Activated T-helper 1 cell treated with anti-CD3 and anti-CD28 coated beads, Interleukin-12 subunit alpha, Interleukin-12 subunit beta, Interleukin-2, Interleukin-4 antibody, amounts not matched to agents 30 ng/mL and 10 ng/mL and 1 ng/mL, durations not matched to agents 14 hours and 24 hours and 36 hours (primary cell): ENCODE data around the gene ESRRA. TPM values are rescaled to one million over a fixed set of nuclear protein-coding genes. Genes with fewer than 3 reads are reported as not detected.
"Not testable (repeated sequence)": the region's sequence is repeated elsewhere in the genome, so short reads cannot be mapped to it uniquely, and the experiment has no call there.

ENCODE experiments used
- DNase-seq: peaks from one replicate; pipeline ENCODE4 v3.0.0; 2021; ENCODE audit warnings: low spot score
- H3K27ac Mint-ChIP-seq: one replicate; pipeline ENCODE4 v1.8.0; 2021; ENCODE audit warnings: mild to moderate bottlenecking, mixed read lengths
- H3K27me3 Mint-ChIP-seq: one replicate; pipeline ENCODE4 v1.8.0; 2022; ENCODE audit warnings: mild to moderate bottlenecking, moderate library complexity, mixed read lengths; ENCODE audit not compliant: insufficient read depth
- H3K36me3 Mint-ChIP-seq: one replicate; pipeline ENCODE4 v1.8.0; 2021; ENCODE audit warnings: low read depth, mixed read lengths
- H3K4me1 Mint-ChIP-seq: one replicate; pipeline ENCODE4 v1.8.0; 2021; ENCODE audit warnings: low read depth, mixed read lengths
- H3K4me3 Mint-ChIP-seq: one replicate; pipeline ENCODE4 v1.8.0; 2021; ENCODE audit warnings: mild to moderate bottlenecking, moderate library complexity, mixed read lengths
- H3K9me3 Mint-ChIP-seq: one replicate; pipeline ENCODE4 v1.8.0; 2021; ENCODE audit warnings: mixed read lengths
- intact Hi-C: fragments of 100-400 bp; cut with micrococcal nuclease; formaldehyde crosslinking; loops from one replicate; pipeline ENCODE4 v1.15.1; 2024
- total RNA-seq: library from RNA; stranded (reverse); gene quantifications from 2 replicates; pipeline ENCODE4 v1.2.3, GENCODE V29; 2022

Gene ESRRA
- total RNA-seq, 1 donor from 2014 or later = 64.4 TPM

DNA sequence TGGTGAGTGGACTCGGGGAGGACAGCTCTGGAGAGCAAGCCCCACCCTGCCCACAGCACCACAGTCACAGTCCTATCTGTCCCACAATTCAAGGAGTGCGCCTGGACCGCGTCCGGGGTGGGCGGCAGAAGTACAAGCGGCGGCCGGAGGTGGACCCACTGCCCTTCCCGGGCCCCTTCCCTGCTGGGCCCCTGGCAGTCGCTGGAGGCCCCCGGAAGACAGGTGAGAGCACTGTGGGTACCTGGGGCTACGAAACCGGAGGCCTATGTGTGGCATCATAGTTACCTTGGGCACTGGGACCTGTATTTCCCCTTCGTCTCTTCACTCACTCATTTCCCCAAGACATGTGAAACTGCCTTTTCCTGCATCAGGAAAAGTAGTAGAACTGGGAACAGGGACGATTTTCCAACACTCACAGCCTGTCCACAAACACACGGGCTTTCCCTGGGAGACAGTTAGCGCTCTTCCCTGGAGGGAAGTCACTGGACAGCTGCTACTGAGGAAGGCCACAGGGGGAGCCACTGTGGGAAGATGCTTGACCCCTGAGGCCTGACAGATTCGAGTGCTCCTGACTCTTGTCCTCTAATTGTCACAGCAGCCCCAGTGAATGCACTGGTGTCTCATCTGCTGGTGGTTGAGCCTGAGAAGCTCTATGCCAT is 9.0 kb downstream of the ESRRA start:
- Mint-ChIP-seq H3K27ac (no peak overlapping the region), H3K27me3 (no peaks in the 10 kb centered on the region), H3K4me1 (peaks cover 17% of the 10 kb centered on the region), H3K4me3 (no peak overlapping the region), H3K36me3 (peaks cover 21% of the 10 kb centered on the region), H3K9me3 (no peaks in the 10 kb centered on the region)
- intact Hi-C loops = no loop called here
- DNase-seq = no peak

DNA sequence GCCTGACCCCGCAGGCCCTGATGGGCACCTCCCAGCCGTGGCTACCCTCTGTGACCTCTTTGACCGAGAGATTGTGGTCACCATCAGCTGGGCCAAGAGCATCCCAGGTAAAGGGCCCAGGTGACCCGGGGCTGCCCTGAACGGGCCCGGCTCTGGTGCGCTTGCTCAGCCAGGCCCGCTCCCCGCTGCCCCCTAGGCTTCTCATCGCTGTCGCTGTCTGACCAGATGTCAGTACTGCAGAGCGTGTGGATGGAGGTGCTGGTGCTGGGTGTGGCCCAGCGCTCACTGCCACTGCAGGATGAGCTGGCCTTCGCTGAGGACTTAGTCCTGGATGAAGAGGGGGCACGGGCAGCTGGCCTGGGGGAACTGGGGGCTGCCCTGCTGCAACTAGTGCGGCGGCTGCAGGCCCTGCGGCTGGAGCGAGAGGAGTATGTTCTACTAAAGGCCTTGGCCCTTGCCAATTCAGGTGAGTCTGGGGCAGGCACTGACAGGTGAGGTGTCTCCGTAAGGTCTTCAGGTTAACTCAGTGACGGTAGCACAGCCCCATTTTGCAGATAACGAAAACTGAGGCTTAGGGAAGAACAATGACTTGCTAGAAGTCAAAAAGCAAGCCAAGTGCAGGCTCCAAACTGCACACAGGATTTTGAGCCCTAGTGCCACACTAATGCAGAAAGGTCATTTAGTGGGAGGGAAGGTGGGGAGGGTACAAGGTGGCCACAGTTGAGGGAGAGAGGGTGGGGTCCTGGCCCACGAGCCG is 9.7 kb downstream of the ESRRA start:
- Mint-ChIP-seq H3K4me1 (peaks cover 24% of the 10 kb centered on the region), H3K27ac (no peak overlapping the region), H3K36me3 (peaks cover 21% of the 10 kb centered on the region), H3K27me3 (no peaks in the 10 kb centered on the region), H3K4me3 (peak overlapping the region; percentile 45), H3K9me3 (no peaks in the 10 kb centered on the region)
- intact Hi-C loops = loop anchor here (5.0 kb wide), 1 partner anchor 328 kb away; the partner anchor contains the start of gene OTUB1
- DNase-seq = no peak

DNA sequence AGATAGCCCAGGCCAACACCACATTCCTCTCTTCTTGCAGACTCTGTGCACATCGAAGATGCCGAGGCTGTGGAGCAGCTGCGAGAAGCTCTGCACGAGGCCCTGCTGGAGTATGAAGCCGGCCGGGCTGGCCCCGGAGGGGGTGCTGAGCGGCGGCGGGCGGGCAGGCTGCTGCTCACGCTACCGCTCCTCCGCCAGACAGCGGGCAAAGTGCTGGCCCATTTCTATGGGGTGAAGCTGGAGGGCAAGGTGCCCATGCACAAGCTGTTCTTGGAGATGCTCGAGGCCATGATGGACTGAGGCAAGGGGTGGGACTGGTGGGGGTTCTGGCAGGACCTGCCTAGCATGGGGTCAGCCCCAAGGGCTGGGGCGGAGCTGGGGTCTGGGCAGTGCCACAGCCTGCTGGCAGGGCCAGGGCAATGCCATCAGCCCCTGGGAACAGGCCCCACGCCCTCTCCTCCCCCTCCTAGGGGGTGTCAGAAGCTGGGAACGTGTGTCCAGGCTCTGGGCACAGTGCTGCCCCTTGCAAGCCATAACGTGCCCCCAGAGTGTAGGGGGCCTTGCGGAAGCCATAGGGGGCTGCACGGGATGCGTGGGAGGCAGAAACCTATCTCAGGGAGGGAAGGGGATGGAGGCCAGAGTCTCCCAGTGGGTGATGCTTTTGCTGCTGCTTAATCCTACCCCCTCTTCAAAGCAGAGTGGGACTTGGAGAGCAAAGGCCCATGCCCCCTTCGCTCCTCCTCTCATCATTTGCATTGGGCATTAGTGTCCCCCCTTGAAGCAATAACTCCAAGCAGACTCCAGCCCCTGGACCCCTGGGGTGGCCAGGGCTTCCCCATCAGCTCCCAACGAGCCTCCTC is 10.6 kb downstream of the ESRRA start:
- peak overlapping the region; percentile 94 for H3K4me3 Mint-ChIP-seq
- H3K4me1 Mint-ChIP-seq = peaks cover 30% of the 10 kb centered on the region
- intact Hi-C loops = loop anchor here (5.0 kb wide), 1 partner anchor 329 kb away; the partner anchor contains the start of gene OTUB1

DNA sequence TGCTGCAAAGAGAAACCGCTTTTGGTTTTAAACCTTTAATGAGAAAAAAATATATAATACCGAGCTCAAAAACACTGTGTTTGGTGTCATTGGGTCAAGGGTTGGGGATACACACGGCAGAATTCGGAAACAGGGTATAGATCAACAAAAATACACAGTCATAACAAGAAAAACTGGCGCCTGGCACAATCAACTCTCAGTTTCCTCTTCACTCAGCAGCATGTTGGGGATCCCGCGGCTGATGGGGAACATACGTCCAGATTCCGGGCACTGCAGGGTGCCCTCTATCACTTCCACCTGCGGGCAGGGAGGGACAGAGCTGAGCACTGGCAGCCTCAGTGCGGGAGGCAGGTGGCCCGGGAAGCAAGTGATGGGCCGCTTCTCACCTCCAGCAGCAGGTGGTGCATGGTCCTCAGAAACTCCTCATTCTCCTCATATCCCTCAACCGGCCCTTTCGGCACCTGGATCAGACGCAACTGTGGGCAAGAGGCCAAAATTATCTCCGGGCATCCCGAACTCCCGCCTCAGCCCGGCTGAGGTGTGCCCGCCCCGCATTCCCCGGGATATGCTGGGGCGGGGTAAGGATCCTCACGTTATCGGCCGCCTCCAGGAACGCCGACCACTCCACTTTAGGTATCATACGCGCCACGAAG is 11.5 kb downstream of the ESRRA start:
- peak overlapping the region; percentile 94 for H3K4me3 Mint-ChIP-seq
- H3K4me1 Mint-ChIP-seq = peaks cover 34% of the 10 kb centered on the region
- no peaks in the 10 kb centered on the region for H3K9me3 Mint-ChIP-seq
- no peaks in the 10 kb centered on the region for H3K27me3 Mint-ChIP-seq
- H3K27ac Mint-ChIP-seq = peak overlapping the region; percentile 100
- no peak for DNase-seq
- peaks cover 31% of the 10 kb centered on the region for H3K36me3 Mint-ChIP-seq
- intact Hi-C loops = loop anchor here (1.0 to 5.0 kb wide), 7 partner anchors 11 to 462 kb away; partner anchors contain the start of genes ESRRA, FKBP2, OTUB1 and RPS6KA4

More for the DNA sequence above, 10.6 kb downstream of the ESRRA start:
- not testable (repeated sequence) for H3K9me3 Mint-ChIP-seq, DNase-seq, H3K27me3 Mint-ChIP-seq
- Mint-ChIP-seq H3K27ac (peak overlapping the region; percentile 100), H3K36me3 (peaks cover 25% of the 10 kb centered on the region)

DNA sequence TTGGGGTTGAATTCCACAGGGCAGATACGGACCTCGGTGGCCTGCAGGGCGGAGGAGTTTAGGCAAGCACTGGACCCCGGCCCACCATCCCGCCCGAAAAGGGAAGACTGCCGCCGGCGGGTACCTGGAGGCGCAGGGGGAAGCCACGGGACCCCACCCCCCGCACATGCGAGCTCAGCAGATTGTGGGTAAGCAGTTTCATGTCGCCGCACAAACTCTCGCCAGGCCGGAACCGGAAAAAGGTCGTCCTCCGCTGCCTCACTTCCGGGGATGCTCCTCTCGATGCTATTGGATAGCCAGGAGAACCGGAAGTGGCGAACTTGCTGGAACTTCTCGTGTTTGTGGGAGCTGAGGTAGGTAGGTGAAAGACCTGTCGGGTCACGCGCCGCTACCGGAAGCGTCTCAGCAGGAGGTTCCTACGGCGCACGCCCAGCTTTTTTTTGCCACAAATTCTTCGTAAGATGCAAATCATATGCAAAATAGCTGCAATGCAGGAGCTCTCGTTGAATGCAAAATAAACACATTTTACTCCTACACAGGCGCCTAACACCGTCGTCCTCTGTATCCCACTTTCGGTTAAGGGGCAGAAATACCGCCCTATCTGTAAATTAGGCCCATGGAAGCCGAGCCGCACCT is 12.1 kb downstream of the ESRRA start, which contains the start of gene TRMT112:
TSS of gene TRMT112 (minus strand) at position 235 of the 636 bp plus-strand sequence. CDS start at position 202, 33 bp downstream.
- peak within 1 kb of the TSS; percentile 94 for H3K4me3 Mint-ChIP-seq
- peaks cover 31% of the 10 kb centered on the region for H3K36me3 Mint-ChIP-seq
- no peaks in the 10 kb centered on the region for H3K27me3 Mint-ChIP-seq
- intact Hi-C loops = loop anchor here (1.0 to 5.0 kb wide), 7 partner anchors 12 to 461 kb away; partner anchors contain the start of genes ESRRA, FKBP2, OTUB1 and RPS6KA4
- peak; percentile 97 for DNase-seq
- H3K27ac Mint-ChIP-seq = peak within 1 kb of the TSS; percentile 100
- H3K9me3 Mint-ChIP-seq = no peaks in the 10 kb centered on the region
- H3K4me1 Mint-ChIP-seq = peaks cover 34% of the 10 kb centered on the region

DNA sequence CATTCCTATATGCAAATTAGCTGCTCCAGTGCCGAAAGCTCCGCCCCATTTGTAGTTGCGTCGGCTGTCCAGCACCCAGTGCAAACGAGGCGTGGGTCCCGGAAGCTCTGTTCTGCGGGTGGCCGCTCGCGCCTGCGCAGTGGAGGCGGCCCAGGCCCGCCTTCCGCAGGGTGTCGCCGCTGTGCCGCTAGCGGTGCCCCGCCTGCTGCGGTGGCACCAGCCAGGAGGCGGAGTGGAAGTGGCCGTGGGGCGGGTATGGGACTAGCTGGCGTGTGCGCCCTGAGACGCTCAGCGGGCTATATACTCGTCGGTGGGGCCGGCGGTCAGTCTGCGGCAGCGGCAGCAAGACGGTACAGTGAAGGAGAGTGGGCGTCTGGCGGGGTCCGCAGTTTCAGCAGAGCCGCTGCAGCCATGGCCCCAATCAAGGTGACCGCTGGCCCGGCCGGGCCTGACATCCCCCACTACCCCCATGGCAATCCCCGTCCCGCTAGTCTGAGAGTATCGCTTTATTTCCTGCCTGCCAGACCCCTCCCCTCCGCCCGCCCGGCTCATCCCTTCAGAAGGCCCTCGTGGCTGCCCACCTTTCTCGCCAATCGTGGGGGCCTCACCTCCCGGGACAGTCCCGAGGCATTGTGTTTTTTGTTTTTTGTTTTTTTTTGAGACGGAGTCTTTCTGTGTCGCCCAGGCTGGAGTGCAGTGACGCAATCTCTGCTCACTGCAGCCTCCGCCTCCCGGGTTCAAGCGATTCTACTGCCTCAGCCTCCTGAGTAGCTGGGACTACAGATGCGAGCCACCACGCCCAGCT is 12.8 kb downstream of the ESRRA start, which contains the start of gene PRDX5:
TSS of gene PRDX5 (plus strand) at position 161 of the 805 bp plus-strand sequence. CDS start at position 256, 95 bp downstream.
- Mint-ChIP-seq H3K4me3 (peak within 1 kb of the TSS; percentile 94), H3K4me1 (peaks cover 34% of the 10 kb centered on the region), H3K27ac (peak within 1 kb of the TSS; percentile 100), H3K36me3 (peaks cover 27% of the 10 kb centered on the region), H3K27me3 (no peaks in the 10 kb centered on the region), H3K9me3 (no peaks in the 10 kb centered on the region)
- peak; percentile 96 for DNase-seq
- intact Hi-C loops = loop anchor here (1.0 to 5.0 kb wide), 10 partner anchors 13 to 460 kb away; partner anchors contain the start of genes CCDC88B, ESRRA, FKBP2 and GPR137

GRCh38 chr11:64318766-64319761 is 13.7 kb downstream of the ESRRA start:
- H3K9me3 Mint-ChIP-seq = no peaks in the 10 kb centered on the region
- intact Hi-C loops = loop anchor here (1.0 to 5.0 kb wide), 4 partner anchors 12 to 332 kb away; partner anchors contain the start of genes CCDC88B, GPR137 and OTUB1
- peaks cover 27% of the 10 kb centered on the region for H3K36me3 Mint-ChIP-seq
- DNase-seq = no peak
- H3K27ac Mint-ChIP-seq = peak overlapping the region; percentile 100
- no peaks in the 10 kb centered on the region for H3K27me3 Mint-ChIP-seq
- H3K4me3 Mint-ChIP-seq = peak overlapping the region; percentile 94
- peaks cover 34% of the 10 kb centered on the region for H3K4me1 Mint-ChIP-seq

DNA sequence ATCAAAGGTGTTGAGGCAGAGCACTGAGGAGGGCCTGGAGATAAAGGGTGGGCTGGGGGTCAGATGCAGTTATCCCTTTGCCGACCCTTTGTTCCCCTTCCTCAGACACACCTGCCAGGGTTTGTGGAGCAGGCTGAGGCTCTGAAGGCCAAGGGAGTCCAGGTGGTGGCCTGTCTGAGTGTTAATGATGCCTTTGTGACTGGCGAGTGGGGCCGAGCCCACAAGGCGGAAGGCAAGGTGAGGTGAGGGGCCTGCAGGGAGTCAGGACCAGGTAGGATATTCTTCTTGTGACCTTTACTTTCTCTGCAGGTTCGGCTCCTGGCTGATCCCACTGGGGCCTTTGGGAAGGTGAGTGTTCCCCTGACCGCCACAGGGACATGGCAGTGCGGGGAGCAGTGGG is 15.2 kb downstream of the ESRRA start:
- DNase-seq = no peak
- intact Hi-C loops = no loop called here
- H3K36me3 Mint-ChIP-seq = peaks cover 22% of the 10 kb centered on the region
- H3K4me3 Mint-ChIP-seq = peak overlapping the region; percentile 54
- H3K27me3 Mint-ChIP-seq = no peaks in the 10 kb centered on the region
- H3K27ac Mint-ChIP-seq = no peak overlapping the region
- peaks cover 34% of the 10 kb centered on the region for H3K4me1 Mint-ChIP-seq
- no peaks in the 10 kb centered on the region for H3K9me3 Mint-ChIP-seq

DNA sequence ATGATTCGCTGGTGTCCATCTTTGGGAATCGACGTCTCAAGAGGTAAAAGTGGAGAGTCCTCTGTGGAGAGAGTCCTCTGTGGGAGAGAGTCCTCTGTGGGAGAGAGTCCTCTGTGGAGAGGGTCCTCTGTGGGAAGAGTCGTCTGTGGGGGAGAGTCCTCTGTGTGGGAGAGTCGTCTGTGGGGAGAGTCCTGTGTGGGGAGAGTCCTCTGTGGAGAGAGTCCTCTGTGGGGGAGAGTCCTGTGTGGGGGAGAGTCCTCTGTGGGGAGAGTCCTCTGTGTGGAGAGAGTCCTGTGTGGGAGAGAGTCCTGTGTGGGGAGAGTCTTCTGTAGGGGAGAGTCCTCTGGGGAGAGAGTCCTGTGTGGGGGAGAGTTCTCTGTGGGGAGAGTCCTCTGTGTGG is 15.7 kb downstream of the ESRRA start:
- DNase-seq = no peak
- intact Hi-C loops = no loop called here
- Mint-ChIP-seq H3K27ac (peak overlapping the region; percentile 61), H3K4me3 (peak overlapping the region; percentile 39), H3K9me3 (no peaks in the 10 kb centered on the region), H3K27me3 (no peaks in the 10 kb centered on the region), H3K4me1 (peaks cover 34% of the 10 kb centered on the region), H3K36me3 (peaks cover 22% of the 10 kb centered on the region)

DNA sequence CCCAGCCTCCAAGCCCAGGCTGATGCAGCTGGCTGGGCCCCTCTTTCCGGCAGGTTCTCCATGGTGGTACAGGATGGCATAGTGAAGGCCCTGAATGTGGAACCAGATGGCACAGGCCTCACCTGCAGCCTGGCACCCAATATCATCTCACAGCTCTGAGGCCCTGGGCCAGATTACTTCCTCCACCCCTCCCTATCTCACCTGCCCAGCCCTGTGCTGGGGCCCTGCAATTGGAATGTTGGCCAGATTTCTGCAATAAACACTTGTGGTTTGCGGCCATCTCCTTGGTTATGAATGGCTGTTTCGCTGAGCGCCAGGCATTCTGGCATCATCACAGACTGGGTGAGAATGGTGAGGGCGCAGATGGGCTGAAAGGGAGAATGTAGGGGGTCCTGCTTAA is 16.2 kb downstream of the ESRRA start:
- Mint-ChIP-seq H3K4me1 (peaks cover 30% of the 10 kb centered on the region), H3K27me3 (no peaks in the 10 kb centered on the region), H3K36me3 (peaks cover 20% of the 10 kb centered on the region), H3K4me3 (no peak overlapping the region), H3K27ac (no peak overlapping the region), H3K9me3 (no peaks in the 10 kb centered on the region)
- no peak for DNase-seq
- intact Hi-C loops = no loop called here
